Thoracic aorta (tissue), 2 donors: ENCODE measurements around the gene PTGES3. TPM values are rescaled to one million over a fixed set of nuclear protein-coding genes. Genes with fewer than 3 reads are reported as not detected.
A peak's percentile ranks its signal among the peaks of the same experiment; 100 is the strongest.

Source experiments
- ATAC-seq: fragments of 150-250 bp; one replicate; pipeline ENCODE4 v1.8.0; 2017; ENCODE audit warnings: low read depth; ENCODE audit not compliant: insufficient number of reproducible peaks, low FRiP score
- DNase-seq: peaks from one replicate; pipeline ENCODE4 v3.0.0-alpha.2; 2020; ENCODE audit warnings: low spot score
- H3K27ac ChIP-seq, 2 donors: fragments of 200-600 bp; sonication (generic); 1 replicate in 1 of 2; 2 replicates in 1 of 2; pipeline ENCODE4 v1.5.1; 2016; ENCODE audit warnings: mild to moderate bottlenecking in 2 of 2, moderate library complexity in 2 of 2
- H3K27me3 ChIP-seq: fragments of 200-600 bp; sonication (generic); replicated peaks from 2 replicates; pipeline ENCODE4 v1.6.0; 2016; ENCODE audit warnings: mild to moderate bottlenecking; ENCODE audit not compliant: insufficient read depth
- H3K36me3 ChIP-seq: fragments of 200-600 bp; sonication (generic); one replicate; pipeline ENCODE4 v1.5.1; 2016
- H3K4me1 ChIP-seq, 2 donors: fragments of 200-600 bp; sonication (generic); 1 replicate in 1 of 2; 2 replicates in 1 of 2; pipeline versions ENCODE4 v1.5.1 to v1.6.0; 2016; ENCODE audit warnings: low read depth in 2 of 2, mild to moderate bottlenecking in 1 of 2; ENCODE audit not compliant: control insufficient read depth in 1 of 2
- H3K4me3 ChIP-seq: fragments of 200-600 bp; sonication (generic); 2 replicates; pipeline ENCODE4 v1.5.1; 2016; ENCODE audit warnings: mild to moderate bottlenecking
- H3K9me3 ChIP-seq: fragments of 200-600 bp; sonication (generic); 2 replicates; pipeline ENCODE4 v1.5.1; 2016
- total RNA-seq, 2 donors: library from RNA; depleted of rRNA; stranded (reverse); fragments of >200 nt; gene quantifications; one replicate each; pipeline versions ENCODE4 v1.1.0 to v1.2.3, GENCODE V29; 2016
- TF ChIP-seq, protein P1 (sequence below): fragments of 200-600 bp; sonication (generic); IDR thresholded peaks from one replicate; pipeline ENCODE4 v1.5.1; 2019; ENCODE audit warnings: antibody characterized with exemption

PTGES3 gene
- total RNA-seq, 2 donors from 2014 or later: 70.4 to 97.6 TPM

DNA sequence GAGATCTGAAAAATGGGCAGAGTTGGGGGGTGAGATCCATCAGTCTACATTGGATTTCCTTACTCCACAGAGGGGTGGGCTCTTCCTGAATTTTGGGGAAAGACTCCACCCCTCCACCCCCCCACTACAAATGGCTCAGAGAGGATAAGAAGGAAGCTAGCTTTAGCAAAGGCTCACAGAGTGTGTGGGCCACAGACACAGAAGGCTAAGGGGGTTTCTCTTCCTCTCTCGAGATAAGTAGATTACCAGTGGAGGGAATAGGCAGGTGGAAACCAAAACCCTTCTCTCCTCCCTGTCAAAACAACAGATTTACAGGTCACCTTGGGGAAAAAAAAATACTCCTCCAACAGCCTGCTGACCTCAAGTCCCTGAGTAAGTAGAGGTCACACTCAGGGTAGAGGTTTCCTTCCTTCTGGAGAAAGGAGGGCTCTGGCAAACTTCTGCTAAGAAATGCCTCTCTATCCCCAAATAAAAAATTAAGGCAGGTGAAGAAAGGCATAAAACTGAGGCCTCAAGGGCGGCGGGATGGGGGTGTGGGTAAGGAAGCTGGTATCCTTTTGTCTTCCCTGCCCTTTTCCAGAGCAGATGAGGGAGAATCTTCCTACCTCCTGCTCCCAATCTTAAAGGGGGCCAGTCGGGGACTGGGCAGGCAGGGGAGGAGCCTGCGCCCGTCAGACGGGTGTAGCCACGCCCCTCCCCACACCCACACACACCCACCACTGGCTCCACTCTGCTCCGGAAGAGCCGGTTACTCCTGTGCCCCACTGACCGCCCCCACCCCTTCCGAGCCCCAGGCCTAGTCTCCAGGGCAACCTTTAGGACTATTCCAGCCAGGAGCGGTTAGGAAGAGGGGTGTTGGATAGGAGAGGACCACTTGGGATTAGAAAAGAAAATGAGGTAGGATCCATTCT is 56.0 kb downstream of the PTGES3 start:
- ATAC-seq (no peak), DNase-seq (peak; percentile 9)
- Histone ChIP-seq H3K36me3 (no peaks in the 10 kb centered on the region), H3K9me3 (no peaks in the 10 kb centered on the region), H3K4me1 (peaks cover 48 to 56% of the 10 kb centered on the region in 2 donors), H3K27me3 (no peaks in the 10 kb centered on the region), H3K4me3 (peak overlapping the region; percentile 81), H3K27ac (peak overlapping the region; percentile 5 to 87)
- TF ChIP-seq, protein P1, sequence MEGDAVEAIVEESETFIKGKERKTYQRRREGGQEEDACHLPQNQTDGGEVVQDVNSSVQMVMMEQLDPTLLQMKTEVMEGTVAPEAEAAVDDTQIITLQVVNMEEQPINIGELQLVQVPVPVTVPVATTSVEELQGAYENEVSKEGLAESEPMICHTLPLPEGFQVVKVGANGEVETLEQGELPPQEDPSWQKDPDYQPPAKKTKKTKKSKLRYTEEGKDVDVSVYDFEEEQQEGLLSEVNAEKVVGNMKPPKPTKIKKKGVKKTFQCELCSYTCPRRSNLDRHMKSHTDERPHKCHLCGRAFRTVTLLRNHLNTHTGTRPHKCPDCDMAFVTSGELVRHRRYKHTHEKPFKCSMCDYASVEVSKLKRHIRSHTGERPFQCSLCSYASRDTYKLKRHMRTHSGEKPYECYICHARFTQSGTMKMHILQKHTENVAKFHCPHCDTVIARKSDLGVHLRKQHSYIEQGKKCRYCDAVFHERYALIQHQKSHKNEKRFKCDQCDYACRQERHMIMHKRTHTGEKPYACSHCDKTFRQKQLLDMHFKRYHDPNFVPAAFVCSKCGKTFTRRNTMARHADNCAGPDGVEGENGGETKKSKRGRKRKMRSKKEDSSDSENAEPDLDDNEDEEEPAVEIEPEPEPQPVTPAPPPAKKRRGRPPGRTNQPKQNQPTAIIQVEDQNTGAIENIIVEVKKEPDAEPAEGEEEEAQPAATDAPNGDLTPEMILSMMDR: no peak

DNA sequence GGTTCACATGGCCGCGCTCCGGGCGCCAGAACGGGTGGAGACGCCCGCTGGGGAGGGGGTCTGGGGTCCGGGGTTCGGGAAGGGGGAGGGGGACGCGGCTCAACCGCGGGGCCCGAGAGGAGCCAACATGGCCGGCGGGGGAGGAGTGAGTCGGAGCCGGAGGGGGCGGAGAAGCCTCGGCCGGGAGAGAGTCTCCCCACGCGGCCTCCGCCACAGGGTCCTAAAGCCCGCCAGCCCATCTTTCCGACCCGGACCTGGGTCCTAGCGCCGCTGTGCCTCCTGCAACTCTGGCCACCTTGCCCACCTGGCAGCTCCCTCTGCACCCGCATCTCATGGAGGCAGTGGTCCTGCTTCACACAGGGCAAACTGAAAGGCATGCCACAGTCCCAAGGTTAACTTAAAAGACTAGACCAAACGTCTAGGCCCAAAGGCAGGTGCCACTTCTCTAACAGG is 57.9 kb downstream of the PTGES3 start, which contains the start of gene BAZ2A:
BAZ2A (minus strand) TSS at position 147 of the 453 bp plus-strand sequence. CDS start 12,796 bp downstream, outside the sequence.
- Histone ChIP-seq H3K27ac (peak within 1 kb of the TSS; percentile 91), H3K4me1 (peaks cover 49 to 70% of the 10 kb centered on the region in 2 donors), H3K4me3 (peak within 1 kb of the TSS; percentile 97), H3K36me3 (peaks cover 5% of the 10 kb centered on the region), H3K9me3 (no peaks in the 10 kb centered on the region), H3K27me3 (no peaks in the 10 kb centered on the region)
- ATAC-seq (peak; percentile 21), DNase-seq (peak; percentile 61)
- TF ChIP-seq, protein P1: no peak

DNA sequence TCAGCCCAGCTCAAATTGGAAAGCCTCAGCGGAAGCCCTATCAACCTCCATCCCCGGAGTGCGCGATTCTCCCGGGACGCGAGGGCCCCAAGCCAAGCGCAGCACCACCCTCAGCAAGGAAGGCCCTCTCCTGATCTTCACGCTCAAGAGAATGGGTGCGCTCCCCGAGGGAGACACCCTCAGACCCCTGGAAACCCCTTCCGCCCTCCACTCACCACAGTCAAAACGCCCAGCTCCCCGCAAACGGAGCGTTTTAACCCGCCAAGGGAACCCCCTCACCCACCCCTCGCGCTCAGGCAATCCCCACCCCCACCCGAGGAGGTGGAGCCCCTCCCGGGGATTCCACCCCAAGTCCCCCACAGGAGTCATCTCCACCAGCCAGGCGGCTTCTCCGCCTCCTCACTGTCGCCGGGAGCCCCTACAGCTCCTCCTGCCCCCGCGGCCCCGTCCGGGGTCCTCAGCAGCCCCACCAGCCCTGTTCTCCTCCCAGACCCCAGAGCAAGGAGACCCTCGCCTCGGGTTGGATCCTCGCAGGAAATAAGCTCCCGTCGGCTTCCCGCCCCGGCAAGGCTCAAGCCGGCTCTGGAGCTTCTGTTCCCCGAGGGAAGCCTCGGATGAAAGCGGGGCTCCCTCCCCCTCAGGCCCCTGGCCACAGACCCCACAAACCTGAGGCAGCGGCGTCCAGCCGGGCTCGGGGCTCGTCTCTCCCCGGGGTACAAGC is 58.5 kb downstream of the PTGES3 start:
- Histone ChIP-seq H3K27me3 (no peaks in the 10 kb centered on the region), H3K9me3 (no peaks in the 10 kb centered on the region), H3K36me3 (peaks cover 6% of the 10 kb centered on the region), H3K4me3 (peak overlapping the region; percentile 97), H3K27ac (peak overlapping the region; percentile 91), H3K4me1 (peaks cover 49 to 76% of the 10 kb centered on the region in 2 donors)
- ATAC-seq: no peak
- no peak for DNase-seq
- TF ChIP-seq, protein P1: no peak

DNA sequence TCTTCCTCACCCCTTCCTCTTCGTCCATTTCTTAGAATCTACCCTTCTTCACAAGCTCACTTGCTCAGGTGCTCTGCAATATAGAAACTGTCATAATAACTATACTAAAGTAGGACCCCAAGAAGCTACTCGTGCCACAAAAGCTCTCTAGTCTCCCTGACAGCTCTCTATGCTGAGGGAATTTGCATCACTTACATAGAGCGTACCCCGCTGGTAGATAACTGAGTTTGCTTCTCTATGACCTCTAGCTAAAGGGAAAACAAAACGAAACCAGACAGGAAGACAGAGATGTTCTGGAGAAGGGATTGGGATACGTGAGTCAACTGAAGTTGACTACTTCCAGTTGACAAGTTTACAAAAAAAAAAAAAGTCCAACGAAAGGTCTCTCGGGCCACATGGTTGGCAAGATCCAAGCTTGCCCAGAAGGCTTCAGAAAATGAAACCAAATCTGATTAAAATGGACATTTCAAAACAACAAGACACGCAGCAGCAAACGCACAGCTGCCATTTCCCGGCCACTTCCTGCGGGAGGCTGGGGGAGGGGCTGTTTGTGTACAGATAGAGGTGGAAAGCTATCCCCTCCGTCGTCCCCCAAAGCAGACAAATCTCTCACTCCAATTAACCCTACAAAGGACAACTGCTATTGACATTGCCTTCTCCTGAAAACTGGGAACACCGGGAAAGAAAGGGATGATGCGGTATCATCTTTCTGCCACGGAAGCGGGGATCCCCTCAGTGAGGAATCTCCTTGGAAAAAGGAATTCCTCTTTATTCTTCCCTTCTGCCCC is 59.2 kb downstream of the PTGES3 start:
- no peaks in the 10 kb centered on the region for H3K9me3 ChIP-seq
- no peaks in the 10 kb centered on the region for H3K27me3 ChIP-seq
- peaks cover 6% of the 10 kb centered on the region for H3K36me3 ChIP-seq
- H3K27ac ChIP-seq: peak overlapping the region; percentile 91
- peaks cover 48 to 79% of the 10 kb centered on the region in 2 donors for H3K4me1 ChIP-seq
- H3K4me3 ChIP-seq: peak overlapping the region; percentile 97
- DNase-seq (no peak), ATAC-seq (peak; percentile 31)
- TF ChIP-seq, protein P1: no peak
